ENCODE data around the gene ALPL. TPM values are rescaled to one million over a fixed set of nuclear protein-coding genes. Genes with fewer than 3 reads are reported as not detected.
"Not testable (repeated sequence)": the region's sequence is repeated elsewhere in the genome, so short reads cannot be mapped to it uniquely, and the experiment has no call there.

Gene ALPL
- total RNA-seq, 1 experiment from 2014 or later: 140 TPM

GRCh38 chr1:21518774-21519455 lies 9.7 kb downstream of the ALPL start:
- ChIA-PET POLR2A (interaction anchor here (0.6 kb wide), 2 partner anchors 128 to 147 kb away, joined by 4 read pairs; no protein-coding TSS in a partner anchor), CTCF (interaction anchor here (0.6 to 1.9 kb wide), 15 partner anchors 9 to 476 kb away, joined by 3 to 20 read pairs (median 5); partner anchors contain the start of gene ALPL)
- no peak for DNase-seq (ENCODE audit: low spot score)
- peak; percentile 88 for ATAC-seq
- no peaks in the 10 kb centered on the region for H3K27me3 Mint-ChIP-seq (ENCODE audit: low read depth)
- TF ChIP-seq KAT7 (CRISPR knock-in tag; IDR thresholded peaks at IDR 0.05; ENCODE audit: borderline replicate concordance) (peak; percentile 48; the same call in 1 of the 2 replicates), GABPB1 (CRISPR knock-in tag; IDR thresholded peaks at IDR 0.05) (no peak), FOXK1 (CRISPR knock-in tag; IDR thresholded peaks at IDR 0.05) (no peak), FOXP4 (CRISPR knock-in tag; IDR thresholded peaks at IDR 0.05) (no peak), E2F5 (CRISPR knock-in tag; IDR thresholded peaks at IDR 0.05) (no peak)
- peak overlapping the region; percentile 41; the same call in 1 of the 2 replicates for H3K4me3 Mint-ChIP-seq
- no peaks in the 10 kb centered on the region for H3K9me3 Mint-ChIP-seq
- H3K4me1 Mint-ChIP-seq: peaks cover 54% of the 10 kb centered on the region
- H3K36me3 Mint-ChIP-seq: no peaks in the 10 kb centered on the region
- peak overlapping the region; percentile 96 for H3K27ac Mint-ChIP-seq

- H3K36me3 Mint-ChIP-seq; DNase-seq (ENCODE audit: low spot score); H3K9me3 Mint-ChIP-seq; POLR2A ChIA-PET; H3K27me3 Mint-ChIP-seq (ENCODE audit: low read depth); ATAC-seq: not testable (repeated sequence)
- H3K4me3 Mint-ChIP-seq: peak overlapping the region; percentile 2; the same call in 1 of the 2 replicates
- CTCF ChIA-PET: interaction anchor here (0.8 to 1.9 kb wide), 12 partner anchors 8 to 249 kb away, joined by 3 to 20 read pairs (median 5); partner anchors contain the start of gene ALPL
- peaks cover 56% of the 10 kb centered on the region for H3K4me1 Mint-ChIP-seq
- H3K27ac Mint-ChIP-seq: peak overlapping the region; percentile 96
Observed at GRCh38 chr1:21519486-21520070, 10.4 kb downstream of the ALPL start.

DNA sequence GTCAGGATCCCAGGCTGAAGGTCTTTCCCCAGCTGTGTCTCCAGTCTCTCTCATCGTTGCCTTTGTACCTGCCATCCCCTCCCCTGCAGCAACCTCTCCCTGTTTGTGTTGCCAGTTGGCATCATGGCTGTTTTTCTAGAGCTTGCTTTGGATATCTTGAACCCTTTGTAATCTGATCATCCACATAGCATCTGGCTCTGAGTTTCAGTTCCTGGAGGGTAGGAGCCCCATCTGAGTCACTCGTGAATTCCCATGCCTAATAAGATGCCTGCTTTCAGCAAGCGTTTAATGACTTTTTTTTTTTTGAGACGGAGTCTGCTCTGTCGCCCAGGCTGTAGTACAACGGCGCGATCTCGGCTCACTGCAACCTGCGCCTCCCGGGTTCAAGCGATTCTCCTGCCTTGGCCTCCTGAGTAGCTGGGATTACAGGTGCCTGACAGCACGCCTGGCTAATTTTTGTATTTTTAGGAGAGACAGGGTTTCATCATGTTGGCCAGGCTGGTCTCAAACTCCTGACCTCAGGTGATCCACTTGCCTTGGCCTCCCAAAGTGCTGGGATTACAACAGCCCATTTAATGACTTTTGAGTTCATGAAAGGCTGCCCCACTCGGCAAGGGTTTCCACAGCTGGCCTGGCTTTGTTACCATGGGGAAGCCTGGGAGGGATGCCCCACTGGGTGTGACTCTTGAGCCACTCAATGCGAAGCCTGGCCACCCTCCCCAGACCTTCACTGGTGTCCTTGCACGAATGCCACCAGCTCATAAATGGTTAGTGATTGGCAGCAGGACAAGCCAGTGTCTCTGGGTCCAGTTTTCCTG lies 11.9 kb downstream of the ALPL start:
- no peaks in the 10 kb centered on the region for H3K36me3 Mint-ChIP-seq
- H3K4me1 Mint-ChIP-seq: peaks cover 61% of the 10 kb centered on the region
- ATAC-seq (no peak), DNase-seq (ENCODE audit: low spot score) (no peak)
- H3K9me3 Mint-ChIP-seq: no peaks in the 10 kb centered on the region
- peak overlapping the region; percentile 87 for H3K27ac Mint-ChIP-seq
- TF ChIP-seq SOX15 (CRISPR knock-in tag; IDR thresholded peaks at IDR 0.05) (no peak), FOXK1 (CRISPR knock-in tag; IDR thresholded peaks at IDR 0.05) (no peak), JUN (CRISPR knock-in tag; IDR thresholded peaks at IDR 0.05) (no peak), PRDM15 (CRISPR knock-in tag; IDR thresholded peaks at IDR 0.05) (no peak)
- ChIA-PET POLR2A (no interaction called here), CTCF (interaction anchor here (0.8 kb wide), 1 partner anchor 9 kb away, joined by 3 read pairs; no protein-coding TSS in a partner anchor)
- no peak overlapping the region for H3K4me3 Mint-ChIP-seq
- no peaks in the 10 kb centered on the region for H3K27me3 Mint-ChIP-seq (ENCODE audit: low read depth)

GRCh38 chr1:21521717-21522060 lies 12.5 kb downstream of the ALPL start:
- H3K27me3 Mint-ChIP-seq (ENCODE audit: low read depth): no peaks in the 10 kb centered on the region
- H3K4me1 Mint-ChIP-seq: peaks cover 59% of the 10 kb centered on the region
- H3K27ac Mint-ChIP-seq: no peak overlapping the region
- no peaks in the 10 kb centered on the region for H3K36me3 Mint-ChIP-seq
- H3K9me3 Mint-ChIP-seq: no peaks in the 10 kb centered on the region
- no peak for DNase-seq (ENCODE audit: low spot score)
- ATAC-seq: no peak
- ChIA-PET POLR2A (no interaction called here), CTCF (interaction anchor here (0.8 kb wide), 1 partner anchor 9 kb away, joined by 3 read pairs; no protein-coding TSS in a partner anchor)
- H3K4me3 Mint-ChIP-seq: no peak overlapping the region
- TF ChIP-seq HMGA2 (CRISPR knock-in tag; IDR thresholded peaks at IDR 0.05) (no peak), ATF2 (CRISPR knock-in tag; IDR thresholded peaks at IDR 0.05; ENCODE audit: borderline replicate concordance, low read depth) (no peak), E2F1 (CRISPR knock-in tag; IDR thresholded peaks at IDR 0.05) (no peak), ELF4 (CRISPR knock-in tag; IDR thresholded peaks at IDR 0.05; ENCODE audit: low read depth) (no peak)
- TF ChIP-seq, protein P1, sequence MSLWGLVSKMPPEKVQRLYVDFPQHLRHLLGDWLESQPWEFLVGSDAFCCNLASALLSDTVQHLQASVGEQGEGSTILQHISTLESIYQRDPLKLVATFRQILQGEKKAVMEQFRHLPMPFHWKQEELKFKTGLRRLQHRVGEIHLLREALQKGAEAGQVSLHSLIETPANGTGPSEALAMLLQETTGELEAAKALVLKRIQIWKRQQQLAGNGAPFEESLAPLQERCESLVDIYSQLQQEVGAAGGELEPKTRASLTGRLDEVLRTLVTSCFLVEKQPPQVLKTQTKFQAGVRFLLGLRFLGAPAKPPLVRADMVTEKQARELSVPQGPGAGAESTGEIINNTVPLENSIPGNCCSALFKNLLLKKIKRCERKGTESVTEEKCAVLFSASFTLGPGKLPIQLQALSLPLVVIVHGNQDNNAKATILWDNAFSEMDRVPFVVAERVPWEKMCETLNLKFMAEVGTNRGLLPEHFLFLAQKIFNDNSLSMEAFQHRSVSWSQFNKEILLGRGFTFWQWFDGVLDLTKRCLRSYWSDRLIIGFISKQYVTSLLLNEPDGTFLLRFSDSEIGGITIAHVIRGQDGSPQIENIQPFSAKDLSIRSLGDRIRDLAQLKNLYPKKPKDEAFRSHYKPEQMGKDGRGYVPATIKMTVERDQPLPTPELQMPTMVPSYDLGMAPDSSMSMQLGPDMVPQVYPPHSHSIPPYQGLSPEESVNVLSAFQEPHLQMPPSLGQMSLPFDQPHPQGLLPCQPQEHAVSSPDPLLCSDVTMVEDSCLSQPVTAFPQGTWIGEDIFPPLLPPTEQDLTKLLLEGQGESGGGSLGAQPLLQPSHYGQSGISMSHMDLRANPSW (CRISPR knock-in tag; conservative IDR thresholded peaks at IDR 0.05; ENCODE audit: low read depth): no peak
